IMR-90 (cell line): ENCODE results near the gene SGCA. TPM values are rescaled to one million over a fixed set of nuclear protein-coding genes. Genes with fewer than 3 reads are reported as not detected.

ENCODE experiments used
- ATAC-seq: fragments of 200-7000 bp; cut with Tn5 transposase; 2 replicates; pipeline ENCODE4 v1.9.1; 2020; ENCODE audit warnings: low read depth, mild to moderate bottlenecking, moderate library complexity
- BruUV-seq: library from RNA; stranded (reverse); fragments of 400-500 nt; replicated peaks from 2 replicates; lab custom pipeline; 2021; lab: Mats Ljungman, UMichigan
- CTCF ChIA-PET: fragments of 300-600 bp; formaldehyde crosslinking; extraction: SDS; loops from one replicate; lab custom pipeline; 2021; ENCODE audit warnings: antibody characterized with exemption; lab: Yijun Ruan, JAX
- POLR2A ChIA-PET: fragments of 300-600 bp; sonication (Branson Sonifier 250); formaldehyde crosslinking; loops from one replicate; lab custom pipeline; 2022; ENCODE audit warnings: antibody characterized with exemption; ENCODE audit not compliant: unreplicated experiment; lab: Charles Lee
- DNase-seq: peaks from one replicate; pipeline ENCODE4 v3.0.0; 2013
- H2AFZ ChIP-seq: replicated peaks from 2 replicates; pipeline ENCODE3; 2013; ENCODE audit warnings: low read length, mild to moderate bottlenecking; ENCODE audit not compliant: poor library complexity
- H2AK5ac ChIP-seq: 2 replicates; pipeline ENCODE4 v1.6.1; 2013; ENCODE audit warnings: low read depth, low read length, inconsistent platforms
- H2AK9ac ChIP-seq: replicated peaks from 2 replicates; pipeline ENCODE3; 2013; ENCODE audit warnings: mild to moderate bottlenecking, low read depth, low read length, moderate library complexity; ENCODE audit not compliant: poor library complexity
- H2BK120ac ChIP-seq: 2 replicates; pipeline ENCODE4 v1.6.1; 2013; ENCODE audit warnings: low read depth, low read length, inconsistent platforms
- H2BK15ac ChIP-seq: 3 replicates; pipeline ENCODE4 v1.6.1; 2013; ENCODE audit warnings: low read depth, low read length, inconsistent platforms
- H2BK20ac ChIP-seq: 2 replicates; pipeline ENCODE4 v1.6.1; 2013; ENCODE audit warnings: low read depth, mild to moderate bottlenecking, inconsistent platforms, low read length, moderate library complexity
- H2BK5ac ChIP-seq: 2 replicates; pipeline ENCODE4 v1.6.1; 2013; ENCODE audit warnings: mild to moderate bottlenecking, low read depth, low read length, inconsistent platforms; ENCODE audit not compliant: poor library complexity, severe bottlenecking
- H3K14ac ChIP-seq: replicated peaks from 2 replicates; pipeline ENCODE4 v1.6.1; 2013; ENCODE audit warnings: low read depth, low read length, inconsistent platforms
- H3K18ac ChIP-seq: 2 replicates; pipeline ENCODE4 v1.6.1; 2013; ENCODE audit warnings: low read depth, low read length, control low read depth
- H3K23ac ChIP-seq: 2 replicates; pipeline ENCODE4 v1.6.1; 2013; ENCODE audit warnings: low read depth, low read length, inconsistent platforms
- H3K27ac ChIP-seq: 2 replicates; pipeline ENCODE4 v1.5.1; 2013; ENCODE audit warnings: mild to moderate bottlenecking, control low read depth, low read length; ENCODE audit not compliant: insufficient read depth
- H3K27me3 ChIP-seq: 2 replicates; pipeline ENCODE4 v1.6.1; 2013; ENCODE audit warnings: low read length; ENCODE audit not compliant: control insufficient read depth, insufficient read depth
- H3K36me3 ChIP-seq: 2 replicates; pipeline ENCODE4 v1.6.1; 2013; ENCODE audit warnings: low read length, mixed read lengths; ENCODE audit not compliant: control insufficient read depth, insufficient read depth
- H3K4ac ChIP-seq: 2 replicates; pipeline ENCODE4 v1.6.1; 2013; ENCODE audit warnings: low read depth, low read length, inconsistent platforms
- H3K4me1 ChIP-seq: 2 replicates; pipeline ENCODE4 v1.6.1; 2013; ENCODE audit warnings: low read length, mixed read lengths; ENCODE audit not compliant: control insufficient read depth, insufficient read depth
- H3K4me2 ChIP-seq: 2 replicates; pipeline ENCODE4 v1.6.1; 2013; ENCODE audit warnings: low read depth, mild to moderate bottlenecking, control low read depth, low read length, moderate library complexity
- H3K4me3 ChIP-seq: 2 replicates; pipeline ENCODE4 v1.5.1; 2013; ENCODE audit warnings: low read depth, mild to moderate bottlenecking, control low read depth, low read length, moderate library complexity; ENCODE audit not compliant: insufficient read depth
- H3K56ac ChIP-seq: 2 replicates; pipeline ENCODE4 v1.6.1; 2013; ENCODE audit warnings: low read length, inconsistent platforms; ENCODE audit not compliant: insufficient read depth; ENCODE audit errors: extremely low read depth
- H3K79me1 ChIP-seq, 2 experiments: 2 replicates each; pipeline ENCODE4 v1.6.1; 2013; ENCODE audit warnings: low read length in 2 of 2, inconsistent platforms in 1 of 2, low read depth in 1 of 2
- H3K9ac ChIP-seq: 2 replicates; pipeline ENCODE4 v1.6.1; 2013; ENCODE audit warnings: low read depth, low read length, control low read depth
- H3K9me1 ChIP-seq: 2 replicates; pipeline ENCODE4 v1.6.1; 2013; ENCODE audit warnings: low read length, inconsistent platforms; ENCODE audit not compliant: insufficient read depth
- H3K9me3 ChIP-seq: 2 replicates; pipeline ENCODE4 v1.6.1; 2013; ENCODE audit warnings: low read length; ENCODE audit not compliant: control insufficient read depth, insufficient read depth
- H4K20me1 ChIP-seq: 2 replicates; pipeline ENCODE4 v1.6.1; 2013; ENCODE audit warnings: low read length, inconsistent platforms; ENCODE audit not compliant: insufficient read depth
- H4K5ac ChIP-seq: 2 replicates; pipeline ENCODE4 v1.6.1; 2013; ENCODE audit warnings: mild to moderate bottlenecking, low read depth, low read length, control low read depth
- H4K8ac ChIP-seq, 2 experiments: 2 replicates each; pipeline ENCODE4 v1.6.1; 2013; ENCODE audit warnings: low read depth in 2 of 2, low read length in 2 of 2, control low read depth in 1 of 2, inconsistent platforms in 1 of 2
- H4K91ac ChIP-seq: 2 replicates; pipeline ENCODE4 v1.6.1; 2013; ENCODE audit warnings: low read depth, low read length, inconsistent platforms; ENCODE audit not compliant: insufficient read depth
- ELK1 ChIP-seq: fragments of 150-350 bp; IDR thresholded peaks from 2 replicates; pipeline ENCODE4 v1.6.1; 2016; ENCODE audit warnings: low read depth, mild to moderate bottlenecking, low read length, moderate library complexity, borderline replicate concordance
- FOS ChIP-seq: fragments of 150-350 bp; IDR thresholded peaks from 2 replicates; pipeline ENCODE4 v1.6.1; 2016; ENCODE audit warnings: low read depth, low read length
- MAFK ChIP-seq: IDR thresholded peaks from 2 replicates; pipeline ENCODE4 v1.6.1; 2012; ENCODE audit warnings: low read depth, low read length, improper control_type of control experiment
- MAZ ChIP-seq: IDR thresholded peaks from 2 replicates; pipeline ENCODE4 v1.6.1; 2012; ENCODE audit warnings: low read depth, mild to moderate bottlenecking, low read length, improper control_type of control experiment, moderate library complexity, borderline replicate concordance
- MXI1 ChIP-seq: IDR thresholded peaks from 2 replicates; pipeline ENCODE4 v1.6.1; 2012; ENCODE audit warnings: low read depth, mild to moderate bottlenecking, low read length, moderate library complexity, borderline replicate concordance
- NFE2L2 ChIP-seq: fragments of 150-350 bp; IDR thresholded peaks from 2 replicates; pipeline ENCODE4 v1.6.1; 2016; ENCODE audit warnings: low read depth, mild to moderate bottlenecking, low read length
- RAD21 ChIP-seq: IDR thresholded peaks from 2 replicates; pipeline ENCODE4 v1.6.1; 2012; ENCODE audit warnings: low read length, improper control_type of control experiment
- SMC3 ChIP-seq: fragments of 150-350 bp; IDR thresholded peaks from 2 replicates; pipeline ENCODE4 v1.6.1; 2016; ENCODE audit warnings: low read depth, mild to moderate bottlenecking, antibody characterized with exemption, low read length, moderate library complexity
- USF2 ChIP-seq: fragments of 150-350 bp; IDR thresholded peaks from 2 replicates; pipeline ENCODE4 v1.6.1; 2017; ENCODE audit warnings: mild to moderate bottlenecking, antibody characterized with exemption, low read length, low read depth
- WGBS, 2 experiments: methylation state at CpG; one replicate each; pipeline versions ENCODE4 v1.1.5 to v1.1.7; 2013; ENCODE audit warnings: missing lambda C conversion rate in 2 of 2; ENCODE audit not compliant: insufficient read length in 1 of 2; ENCODE audit errors: extremely low coverage in 2 of 2; 5-methylcytosine and 5-hydroxymethylcytosine counted together
- dilution Hi-C: fragments of 300-500 bp; cut with HindIII; formaldehyde crosslinking; loops from one replicate; pipeline ENCODE4 v1.14.3; 2018; ENCODE audit warnings: low sequenced_read_pairs; ENCODE audit not compliant: unreplicated experiment
- in situ Hi-C: fragments of 300-500 bp; cut with MboI; formaldehyde crosslinking; loops from 3 replicates; pipeline ENCODE4 v1.14.3; 2019; ENCODE audit warnings: low sequenced_read_pairs, inconsistent platforms, mixed read lengths
- intact Hi-C: fragments of 100-400 bp; cut with micrococcal nuclease; formaldehyde crosslinking; loops from 2 replicates; pipeline ENCODE4 v1.10.0; 2022
- polyA plus RNA-seq, 3 experiments: library from polyadenylated mRNA; depleted of rRNA; stranded (reverse); fragments of >200 nt; gene quantifications; 2 replicates each; pipeline ENCODE4 v1.2.3, GENCODE V29; 2012; ENCODE audit warnings: low replicate concordance in 1 of 3
- total RNA-seq: library from RNA; depleted of rRNA; stranded (reverse); fragments of >200 nt; gene quantifications from 2 replicates; pipeline ENCODE4 v1.2.3, GENCODE V29; 2012

SGCA gene
- total and polyA plus RNA-seq, 2 of the 4 experiments (the other 2 are of a cell fraction): 0.19 TPM; not detected in 1

- no peak for TF ChIP-seq ELK1
These were observed 29.4 kb downstream of the SGCA start (continued) for GRCh38 chr17:50194934-50195865.

- H3K27ac ChIP-seq: peak overlapping the region; percentile 99
- dilution Hi-C loops: no loop called here
- H3K4me2 ChIP-seq: peak overlapping the region; percentile 78
- H4K91ac ChIP-seq: peak overlapping the region; percentile 78
- DNase-seq (peak; percentile 30), ATAC-seq (no peak)
- peak overlapping the region; percentile 83 for H4K5ac ChIP-seq
- peak overlapping the region; percentile 99 for H2BK5ac ChIP-seq
- H3K79me1 ChIP-seq: peaks cover 16 to 74% of the 10 kb centered on the region in 2 experiments; a peak in 3 of 4 replicates
- H4K8ac ChIP-seq: peak overlapping the region; percentile 65 to 97
- TF ChIP-seq NFE2L2: no peak
- TF ChIP-seq RAD21: no peak
- no peak; the same call in 1 of the 2 replicates for TF ChIP-seq MAZ
- no peak for TF ChIP-seq SMC3
- TF ChIP-seq USF2: no peak
- TF ChIP-seq MAFK: no peak
- TF ChIP-seq MXI1: no peak
- no peak for TF ChIP-seq FOS
- no TSS peak for BruUV-seq
- 0 out of 3 replicates have a peak overlapping the region, but pooled peaks have one; percentile 23 for H2BK15ac ChIP-seq
- peak overlapping the region; percentile 98 for H3K9ac ChIP-seq
- peaks cover 53% of the 10 kb centered on the region for H3K4me1 ChIP-seq
- H3K27me3 ChIP-seq: no peaks in the 10 kb centered on the region
- H4K20me1 ChIP-seq: peaks cover 92% of the 10 kb centered on the region
- peaks cover 86% of the 10 kb centered on the region for H3K36me3 ChIP-seq
- H2BK20ac ChIP-seq: no peak overlapping the region
- H3K9me1 ChIP-seq: 0 out of 2 replicates have a peak, but pooled peaks cover 3% of the 10 kb centered on the region
- ChIA-PET POLR2A (interaction anchor here (0.5 to 3.7 kb wide), 9 partner anchors 8 to 74 kb away, joined by 3 to 26 read pairs (median 5); no protein-coding TSS in a partner anchor), CTCF (interaction anchor here (1.2 kb wide), 1 partner anchor 27 kb away, joined by 4 read pairs; no protein-coding TSS in a partner anchor)
- H2BK120ac ChIP-seq: peak overlapping the region; percentile 50
- peak overlapping the region; percentile 92 for H3K56ac ChIP-seq
- H2AK9ac ChIP-seq: peak overlapping the region; percentile 83
- peak overlapping the region; percentile 100 for H3K4ac ChIP-seq
- in situ Hi-C loops: loop anchor here (5.0 kb wide), 1 partner anchor 76 kb away; the partner anchor contains the start of gene TMEM92
- H3K14ac ChIP-seq: peak overlapping the region; percentile 100
- WGBS, 2 experiments: 63% methylated on average over 3 of the region's 5 CpGs; no CpG with 5 or more reads in 1 of the 2 experiments
- intact Hi-C loops: no loop called here
- peak overlapping the region; percentile 100 for H3K23ac ChIP-seq
- H3K9me3 ChIP-seq: no peaks in the 10 kb centered on the region
- H2AFZ ChIP-seq: peak overlapping the region; percentile 18
- H2AK5ac ChIP-seq: peak overlapping the region; percentile 75
- no peak overlapping the region for H3K4me3 ChIP-seq
- peak overlapping the region; percentile 83 for H3K18ac ChIP-seq
These were observed 30.2 kb downstream of the SGCA start for GRCh38 chr17:50196036-50196435.
